ENCODE results near the gene LRIG1. TPM values are rescaled to one million over a fixed set of nuclear protein-coding genes. Genes with fewer than 3 reads are reported as not detected.

LRIG1 gene
- total and polyA plus RNA-seq, 2 of the 8 experiments (the other 6 are each of a cell fraction or from before 2014, with no cell fraction given): 78.1 to 88.7 TPM

DNA sequence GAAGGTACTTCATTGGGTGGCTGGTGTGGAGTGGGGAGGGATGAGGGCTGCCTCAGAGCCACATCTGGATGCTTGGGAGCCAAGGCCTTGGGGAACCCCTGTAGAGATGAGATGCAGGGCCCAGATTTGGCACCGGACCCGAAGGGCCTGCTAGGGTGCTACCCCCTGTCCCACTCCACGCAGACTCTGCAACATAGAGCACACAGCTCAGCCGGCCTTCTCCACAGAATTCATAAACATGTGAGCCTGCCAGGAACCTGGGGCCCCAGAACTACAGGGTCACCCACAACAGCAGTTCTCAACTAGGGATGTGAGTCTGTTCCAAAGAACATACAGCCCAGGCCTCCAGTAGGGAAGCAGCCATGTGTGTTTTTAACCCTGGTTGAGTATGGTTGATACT lies 62.8 kb downstream of the LRIG1 start:
- no peaks in the 10 kb centered on the region for H3K27me3 ChIP-seq (replicated peaks in 1 of 4; ENCODE audit: control insufficient read depth in 3 of 4, extremely low read depth in 1 of 4, insufficient read depth in 3 of 4, low read length in 3 of 4)
- H3K79me2 ChIP-seq (ENCODE audit: control insufficient read depth in 1 of 2, insufficient read depth in 2 of 2, low read length in 2 of 2): peaks cover 11 to 91% of the 10 kb centered on the region in 2 experiments
- H2AFZ ChIP-seq (ENCODE audit: low read length): no peak overlapping the region
- no peak overlapping the region for H2BK120ac ChIP-seq (replicated peaks; ENCODE audit: low read depth, low read length)
- peaks cover 21 to 29% of the 10 kb centered on the region in 2 experiments for H4K20me1 ChIP-seq (replicated peaks in 1 of 2; ENCODE audit: control insufficient read depth in 1 of 2, insufficient read depth in 2 of 2, low read length in 2 of 2)
- H4K5ac ChIP-seq (ENCODE audit: insufficient read length, low read depth, low read length): no peak overlapping the region
- H2AK5ac ChIP-seq (ENCODE audit: low read depth, low read length): 0 out of 2 replicates have a peak overlapping the region, but pooled peaks have one; percentile 58
- H3K9me3 ChIP-seq (ENCODE audit: insufficient read depth in 2 of 2, low read depth in 1 of 2, low read length in 1 of 2): no peaks in the 10 kb centered on the region
- no peak overlapping the region for H3K14ac ChIP-seq (ENCODE audit: insufficient read length)
- no peak overlapping the region for H3K23ac ChIP-seq (ENCODE audit: insufficient read length)
- 82% methylated on average over 4 of the region's 4 CpGs; no CpG with 5 or more reads in 1 of the 2 experiments for WGBS, 2 experiments (ENCODE audit: extremely low coverage in 1 of 2, insufficient coverage in 1 of 2, insufficient read length in 1 of 2, insufficient replicate concordance in 2 of 2, low coverage in 1 of 2, low lambda C conversion rate in 2 of 2, missing lambda C conversion rate in 1 of 2)
- no peak overlapping the region for H3K27ac ChIP-seq (ENCODE audit: low read depth, low read length)
- peaks cover 32% of the 10 kb centered on the region for H3K79me1 ChIP-seq (ENCODE audit: low read depth, low read length)
- H3K36me3 ChIP-seq (ENCODE audit: control insufficient read depth in 2 of 4, insufficient read depth in 4 of 4, low read length in 3 of 4): peaks cover 0 to 17% (median 3%) of the 10 kb centered on the region in 4 experiments; a peak in 3 of 8 replicates
- TF ChIP-seq, protein P1, sequence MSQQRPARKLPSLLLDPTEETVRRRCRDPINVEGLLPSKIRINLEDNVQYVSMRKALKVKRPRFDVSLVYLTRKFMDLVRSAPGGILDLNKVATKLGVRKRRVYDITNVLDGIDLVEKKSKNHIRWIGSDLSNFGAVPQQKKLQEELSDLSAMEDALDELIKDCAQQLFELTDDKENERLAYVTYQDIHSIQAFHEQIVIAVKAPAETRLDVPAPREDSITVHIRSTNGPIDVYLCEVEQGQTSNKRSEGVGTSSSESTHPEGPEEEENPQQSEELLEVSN (IDR thresholded peaks at IDR 0.05): no peak
- TF ChIP-seq CBX8 (IDR thresholded peaks at IDR 0.05; ENCODE audit: borderline replicate concordance, low read depth, low read length): no peak
- no peak for TF ChIP-seq POLR2AphosphoS5 (IDR thresholded peaks at IDR 0.05; ENCODE audit: low read depth, low read length)
- no peak for TF ChIP-seq BCL11A (IDR thresholded peaks at IDR 0.05; ENCODE audit: low read depth in 2 of 2, low read length in 2 of 2)
- no peak for TF ChIP-seq MAFK (IDR thresholded peaks at IDR 0.05; ENCODE audit: low read depth, low read length)
- no peak for TF ChIP-seq YY1 (IDR thresholded peaks at IDR 0.05; ENCODE audit: low read depth, low read length)
- TF ChIP-seq EP300 (IDR thresholded peaks at IDR 0.05; ENCODE audit: borderline replicate concordance in 1 of 2, low read depth in 2 of 2, low read length in 2 of 2): no peak
- TF ChIP-seq SIN3A (conservative IDR thresholded peaks at IDR 0.05 in 1 of 2, IDR thresholded peaks at IDR 0.05 in 1 of 2; ENCODE audit: low read depth in 1 of 2, low read length in 2 of 2): no peak
- no peak for TF ChIP-seq KDM4A (IDR thresholded peaks at IDR 0.05; ENCODE audit: low read depth, low read length, severe bottlenecking)
- TF ChIP-seq CEBPB (IDR thresholded peaks at IDR 0.05; ENCODE audit: low read depth, low read length): no peak
- H3K4me2 ChIP-seq (ENCODE audit: insufficient read depth in 1 of 2, low read depth in 2 of 2, low read length in 2 of 2): no peak overlapping the region
- no peak overlapping the region for H3K56ac ChIP-seq (replicated peaks; ENCODE audit: insufficient read length, low read depth, low read length)
- ChIA-PET CTCF (ENCODE audit: partially characterized antibody) (interaction anchor here (0.6 to 1.7 kb wide), 2 partner anchors 29 to 185 kb away, joined by 4 to 5 read pairs; no protein-coding TSS in a partner anchor), POLR2A (ENCODE audit: partially characterized antibody) (no interaction called here)
- H2BK15ac ChIP-seq (ENCODE audit: low read length): 0 out of 2 replicates have a peak overlapping the region, but pooled peaks have one; percentile 22
- no peak overlapping the region for H3K4ac ChIP-seq (replicated peaks; ENCODE audit: insufficient read length, low read depth, low read length)
- no peak overlapping the region for H4K91ac ChIP-seq (replicated peaks; ENCODE audit: insufficient read length, low read length)
- H3K9ac ChIP-seq (replicated peaks in 1 of 4; ENCODE audit: extremely low read depth in 1 of 4, low read depth in 3 of 4, low read length in 3 of 4): no peak overlapping the region
- H3K23me2 ChIP-seq (ENCODE audit: low read depth, low read length): no peaks in the 10 kb centered on the region
- FAIRE-seq (no peak), DNase-seq (ENCODE audit: low read depth in 1 of 2, low spot score in 2 of 2) (no peak)
- H2BK5ac ChIP-seq (ENCODE audit: low read depth, low read length): no peak overlapping the region; the same call in 1 of the 2 replicates
- H3K4me3 ChIP-seq (ENCODE audit: extremely low read depth in 1 of 4, insufficient read depth in 2 of 4, low read depth in 3 of 4, low read length in 4 of 4): no peak overlapping the region
- H2BK20ac ChIP-seq (ENCODE audit: low read length): no peak overlapping the region
- H4K8ac ChIP-seq (ENCODE audit: extremely low read depth, insufficient read depth, low read length): no peak overlapping the region
- H3K18ac ChIP-seq (ENCODE audit: extremely low read depth, low read length): no peak overlapping the region
- peaks cover 31 to 52% (median 33%) of the 10 kb centered on the region in 4 experiments for H3K4me1 ChIP-seq (replicated peaks in 1 of 4; ENCODE audit: control insufficient read depth in 3 of 4, insufficient read depth in 4 of 4, low read length in 3 of 4)
- H2BK12ac ChIP-seq (ENCODE audit: low read depth, low read length): 0 out of 2 replicates have a peak overlapping the region, but pooled peaks have one; percentile 6
